ENCODE measurements around the gene SLC25A10. TPM values are rescaled to one million over a fixed set of nuclear protein-coding genes. Genes with fewer than 3 reads are reported as not detected.

The SLC25A10 gene
- total and polyA plus RNA-seq, 8 donors: 3.5 to 55.6 (median 33.6) TPM

DNA sequence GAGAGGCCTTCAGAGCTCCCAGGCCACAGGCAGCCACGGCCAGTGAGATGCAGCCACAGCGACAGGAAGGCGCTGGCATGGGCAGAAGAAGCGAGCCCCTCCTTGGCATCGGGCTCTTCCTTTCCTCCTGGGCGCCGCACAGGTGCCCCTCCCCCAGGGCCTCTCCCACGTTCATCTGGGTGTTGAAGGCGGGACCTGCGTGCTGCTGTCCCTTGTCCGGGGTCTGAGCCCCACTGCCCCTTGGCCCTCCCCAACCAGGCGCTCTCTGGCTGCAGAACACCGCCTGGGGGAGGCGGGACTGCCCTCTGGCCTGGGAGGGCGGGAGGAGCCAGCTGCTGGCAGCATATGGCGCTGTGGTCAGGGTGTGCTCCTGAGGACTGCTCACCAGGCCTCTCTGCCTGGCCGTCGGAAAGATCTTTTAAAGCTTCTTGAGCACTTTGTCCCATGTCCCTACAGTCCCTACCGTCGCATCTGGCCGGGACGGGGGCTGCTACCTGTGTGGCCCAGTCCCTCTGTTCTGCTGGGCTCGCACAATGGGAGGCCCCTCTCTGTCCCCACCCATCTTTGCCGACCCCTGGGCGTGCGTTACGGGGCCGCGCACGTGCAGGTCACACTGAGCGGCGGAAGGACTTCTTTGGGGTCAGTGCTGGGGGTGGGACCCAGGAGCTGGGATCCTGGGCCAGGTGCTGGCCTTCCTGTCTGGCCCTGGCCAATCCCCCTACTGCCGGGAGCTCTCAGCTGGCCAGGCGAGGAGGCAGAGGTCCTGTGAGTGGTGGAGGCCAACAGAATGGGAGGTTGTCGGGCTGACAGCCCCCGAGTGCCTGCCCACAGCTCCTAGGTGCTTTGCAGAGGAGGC is 1.7 kb downstream of the SLC25A10 start:
- H3K4me3 ChIP-seq: peak overlapping the region; percentile 61 to 94 (median 86)
- 15 to 66% (median 29%) methylated on average over 14 to 36 of the region's 36 CpGs for WGBS, 5 donors
- TF ChIP-seq POLR2AphosphoS5 (IDR thresholded peaks at IDR 0.05) (peak in 1 of 3 donors; percentile 32), POLR2A (IDR thresholded peaks at IDR 0.05) (no peak)
- H3K9me3 ChIP-seq: no peaks in the 10 kb centered on the region
- no peaks in the 10 kb centered on the region for H3K27me3 ChIP-seq
- peaks cover 4 to 34% (median 30%) of the 10 kb centered on the region in 4 donors for H3K36me3 ChIP-seq
- peak; percentile 67 to 74 for DNase-seq
- H3K4me1 ChIP-seq: peaks cover 40 to 54% (median 48%) of the 10 kb centered on the region in 4 donors
- intact Hi-C loops (cut with DNase I; ENCODE audit: low total_unique reads): no loop called here
- H3K27ac ChIP-seq: peak overlapping the region; percentile 77 to 90 (median 85)

DNA sequence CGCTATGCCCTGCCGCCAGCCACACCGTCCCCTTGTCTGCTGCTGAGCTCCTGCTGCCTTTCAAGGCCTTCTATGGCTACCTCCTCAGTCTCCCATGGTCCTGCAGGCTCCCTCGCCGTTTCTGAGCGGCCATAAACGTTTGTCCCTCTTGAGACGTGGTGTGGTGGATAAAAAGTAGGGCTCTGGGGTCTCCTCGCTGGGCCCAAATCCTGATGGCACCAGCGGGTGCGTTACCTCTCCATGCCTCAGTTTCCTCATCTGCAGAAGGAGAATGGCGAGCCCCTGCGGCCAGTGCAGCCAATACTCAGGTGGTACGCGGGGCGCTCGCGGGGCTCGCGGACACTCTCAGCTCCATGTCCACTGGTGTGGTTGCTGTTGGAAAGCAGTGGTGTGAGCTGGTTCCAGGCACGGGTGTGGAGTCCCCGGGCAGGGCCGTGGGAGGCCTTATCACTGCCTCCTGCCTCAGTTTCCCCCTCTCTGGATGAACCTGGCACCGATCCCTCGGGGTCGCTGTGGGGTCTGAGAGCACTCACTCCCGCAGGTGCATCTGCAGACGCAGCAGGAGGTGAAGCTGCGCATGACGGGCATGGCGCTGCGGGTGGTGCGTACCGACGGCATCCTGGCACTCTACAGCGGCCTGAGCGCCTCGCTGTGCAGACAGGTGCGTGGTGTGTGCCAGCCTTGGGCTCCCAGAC is 2.5 kb downstream of the SLC25A10 start:
- H3K27ac ChIP-seq: peak overlapping the region; percentile 77 to 90 (median 85)
- no peaks in the 10 kb centered on the region for H3K27me3 ChIP-seq
- peaks cover 40 to 54% (median 48%) of the 10 kb centered on the region in 4 donors for H3K4me1 ChIP-seq
- 88 to 93% (median 89%) methylated on average over 26 to 39 of the region's 39 CpGs for WGBS, 5 donors
- DNase-seq: no peak
- TF ChIP-seq POLR2AphosphoS5 (IDR thresholded peaks at IDR 0.05) (no peak), POLR2A (IDR thresholded peaks at IDR 0.05) (no peak), EP300 (IDR thresholded peaks at IDR 0.05) (no peak)
- TF ChIP-seq, protein P1, sequence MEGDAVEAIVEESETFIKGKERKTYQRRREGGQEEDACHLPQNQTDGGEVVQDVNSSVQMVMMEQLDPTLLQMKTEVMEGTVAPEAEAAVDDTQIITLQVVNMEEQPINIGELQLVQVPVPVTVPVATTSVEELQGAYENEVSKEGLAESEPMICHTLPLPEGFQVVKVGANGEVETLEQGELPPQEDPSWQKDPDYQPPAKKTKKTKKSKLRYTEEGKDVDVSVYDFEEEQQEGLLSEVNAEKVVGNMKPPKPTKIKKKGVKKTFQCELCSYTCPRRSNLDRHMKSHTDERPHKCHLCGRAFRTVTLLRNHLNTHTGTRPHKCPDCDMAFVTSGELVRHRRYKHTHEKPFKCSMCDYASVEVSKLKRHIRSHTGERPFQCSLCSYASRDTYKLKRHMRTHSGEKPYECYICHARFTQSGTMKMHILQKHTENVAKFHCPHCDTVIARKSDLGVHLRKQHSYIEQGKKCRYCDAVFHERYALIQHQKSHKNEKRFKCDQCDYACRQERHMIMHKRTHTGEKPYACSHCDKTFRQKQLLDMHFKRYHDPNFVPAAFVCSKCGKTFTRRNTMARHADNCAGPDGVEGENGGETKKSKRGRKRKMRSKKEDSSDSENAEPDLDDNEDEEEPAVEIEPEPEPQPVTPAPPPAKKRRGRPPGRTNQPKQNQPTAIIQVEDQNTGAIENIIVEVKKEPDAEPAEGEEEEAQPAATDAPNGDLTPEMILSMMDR (IDR thresholded peaks at IDR 0.05): no peak
- H3K9me3 ChIP-seq: no peaks in the 10 kb centered on the region
- intact Hi-C loops (cut with DNase I; ENCODE audit: low total_unique reads): no loop called here
- peak overlapping the region in 3 of 4 donors; percentile 61 to 94 (median 91) for H3K4me3 ChIP-seq
- peaks cover 4 to 42% (median 38%) of the 10 kb centered on the region in 4 donors for H3K36me3 ChIP-seq

DNA sequence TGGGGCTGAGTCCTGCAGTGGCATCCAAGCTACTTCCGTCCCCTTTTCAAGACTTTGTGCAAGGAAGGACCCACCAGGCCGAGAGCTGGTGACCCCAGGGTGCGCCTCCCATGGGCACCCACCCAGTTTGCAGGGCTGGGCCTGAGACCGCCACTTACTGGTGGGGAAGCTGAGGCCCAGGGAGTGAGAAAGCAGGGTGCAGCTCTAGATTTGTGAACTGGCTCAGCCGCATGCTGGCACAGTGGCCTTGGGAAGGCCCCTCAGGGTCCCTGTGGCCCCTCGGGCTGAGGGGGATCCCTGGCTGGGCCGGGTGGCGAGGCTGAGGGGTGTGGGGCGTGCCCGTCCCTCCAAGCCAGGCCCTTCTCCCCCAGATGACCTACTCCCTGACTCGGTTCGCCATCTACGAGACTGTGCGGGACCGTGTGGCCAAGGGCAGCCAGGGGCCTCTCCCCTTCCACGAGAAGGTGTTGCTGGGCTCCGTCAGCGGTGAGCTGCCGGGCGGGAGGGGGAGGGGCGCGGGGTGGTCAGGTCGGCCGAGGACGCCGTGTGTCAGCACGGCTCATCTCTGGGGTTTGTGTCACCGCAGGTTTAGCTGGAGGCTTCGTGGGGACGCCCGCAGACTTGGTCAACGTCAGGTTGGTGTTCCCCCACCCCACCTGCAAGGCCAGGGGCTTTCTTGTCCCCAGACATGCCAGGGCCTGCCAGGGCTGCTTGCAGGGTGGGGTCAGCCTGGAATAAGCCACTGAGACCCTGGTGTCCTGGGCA is 3.2 kb downstream of the SLC25A10 start:
- no peaks in the 10 kb centered on the region for H3K9me3 ChIP-seq
- intact Hi-C loops (cut with DNase I; ENCODE audit: low total_unique reads): no loop called here
- no peak for DNase-seq
- H3K36me3 ChIP-seq: peaks cover 4 to 49% (median 45%) of the 10 kb centered on the region in 4 donors
- H3K4me3 ChIP-seq: no peak overlapping the region
- no peaks in the 10 kb centered on the region for H3K27me3 ChIP-seq
- 89 to 92% (median 90%) methylated on average over 25 to 32 of the region's 32 CpGs for whole genome bisulfite sequencing, 5 donors
- H3K4me1 ChIP-seq: peaks cover 35 to 46% (median 43%) of the 10 kb centered on the region in 4 donors
- no peak overlapping the region for H3K27ac ChIP-seq
- TF ChIP-seq, protein P1 (IDR thresholded peaks at IDR 0.05): no peak
- no peak for TF ChIP-seq POLR2A (IDR thresholded peaks at IDR 0.05)
- TF ChIP-seq EP300 (IDR thresholded peaks at IDR 0.05): no peak
- TF ChIP-seq POLR2AphosphoS5 (IDR thresholded peaks at IDR 0.05): no peak

DNA sequence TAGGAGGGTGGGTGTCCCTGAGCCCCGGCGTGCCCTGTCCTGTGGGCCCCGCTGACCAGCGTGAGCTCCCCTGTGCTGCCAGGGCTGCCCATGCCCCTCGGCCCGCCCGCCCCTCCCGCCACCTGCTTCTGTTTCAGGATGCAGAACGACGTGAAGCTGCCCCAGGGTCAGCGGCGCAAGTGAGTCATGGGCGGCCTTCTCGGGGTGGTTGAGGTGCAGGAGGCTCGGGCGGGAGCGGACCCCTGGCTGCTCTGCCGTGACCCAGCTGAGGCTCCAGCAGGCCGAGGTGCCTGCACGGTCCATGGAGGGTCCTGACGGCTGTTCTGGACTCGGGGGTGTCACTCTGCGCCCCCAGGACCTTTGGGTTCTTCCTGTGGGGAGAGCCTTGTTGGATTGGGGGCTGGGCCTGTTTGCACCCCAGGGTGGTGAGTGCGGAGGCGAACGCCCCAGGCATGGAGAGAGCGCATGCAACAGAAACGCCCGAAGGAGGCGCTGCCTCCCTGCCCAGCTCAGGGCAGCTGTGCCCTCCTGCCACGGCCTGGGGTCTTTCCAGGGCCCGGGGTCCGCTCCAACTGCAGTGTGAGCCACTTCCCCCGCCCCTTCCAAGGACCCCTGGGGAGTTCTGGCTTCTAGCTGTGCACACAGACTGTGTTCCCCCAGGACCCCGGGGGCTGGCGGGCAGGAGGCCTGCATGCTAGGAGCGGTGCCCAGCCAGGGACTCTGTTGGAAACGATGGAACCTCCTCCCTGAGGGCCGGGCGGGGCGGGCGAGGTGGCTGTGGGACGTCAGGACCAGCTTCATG is 4.0 kb downstream of the SLC25A10 start:
- Histone ChIP-seq H3K27ac (no peak overlapping the region), H3K4me3 (no peak overlapping the region), H3K4me1 (peaks cover 28 to 39% (median 35%) of the 10 kb centered on the region in 4 donors), H3K36me3 (peaks cover 4 to 54% (median 49%) of the 10 kb centered on the region in 4 donors), H3K9me3 (no peaks in the 10 kb centered on the region), H3K27me3 (no peaks in the 10 kb centered on the region)
- no peak for DNase-seq
- 88 to 93% (median 90%) methylated on average over 22 to 43 of the region's 43 CpGs for WGBS, 5 donors
- no peak for TF ChIP-seq POLR2AphosphoS5 (IDR thresholded peaks at IDR 0.05)
- TF ChIP-seq EP300 (IDR thresholded peaks at IDR 0.05): no peak
- TF ChIP-seq POLR2A (IDR thresholded peaks at IDR 0.05): no peak
- TF ChIP-seq, protein P1 (IDR thresholded peaks at IDR 0.05): no peak
- intact Hi-C loops (cut with DNase I; ENCODE audit: low total_unique reads): no loop called here
